CD4-positive, alpha-beta T cell treated with Interleukin-6 for 4 hours (primary cell): ENCODE measurements around the gene HERC2.

ENCODE experiments used
- DNase-seq: peaks from one replicate; pipeline ENCODE4 v3.0.0-alpha.2; 2020; ENCODE audit warnings: mixed read lengths

The HERC2 gene

GRCh38 chr15:28093752-28094535 lies 228.0 kb downstream of the HERC2 start:
- DNase-seq: no peak

GRCh38 chr15:28091313-28091712 lies 230.7 kb downstream of the HERC2 start:
- no peak for DNase-seq

DNA sequence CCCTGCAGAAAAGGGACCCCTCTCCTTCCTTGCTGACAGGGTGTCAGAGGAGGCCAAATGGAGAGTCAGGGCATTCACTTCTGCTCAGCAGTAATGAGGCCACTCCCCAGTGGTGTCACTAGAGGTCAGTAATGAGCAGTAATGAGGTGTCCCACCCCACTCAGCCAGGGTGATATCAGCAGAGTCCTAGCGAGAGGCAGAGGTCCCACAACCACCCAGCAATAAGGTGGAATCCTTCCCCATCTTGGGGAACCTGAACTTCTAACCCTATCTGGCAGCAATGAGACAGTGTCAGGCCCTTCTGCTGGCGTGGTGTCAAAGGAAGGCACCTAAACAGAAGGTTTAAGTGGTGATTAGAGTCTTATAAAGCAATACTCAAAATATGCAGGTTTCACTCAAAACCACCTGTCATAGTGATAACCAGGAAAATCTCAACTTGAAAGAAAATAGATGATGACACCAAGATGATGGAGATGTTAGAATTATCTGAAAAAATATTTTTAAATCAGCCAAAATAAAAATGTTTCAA lies 235.7 kb downstream of the HERC2 start:
- DNase-seq: peak; percentile 46

DNA sequence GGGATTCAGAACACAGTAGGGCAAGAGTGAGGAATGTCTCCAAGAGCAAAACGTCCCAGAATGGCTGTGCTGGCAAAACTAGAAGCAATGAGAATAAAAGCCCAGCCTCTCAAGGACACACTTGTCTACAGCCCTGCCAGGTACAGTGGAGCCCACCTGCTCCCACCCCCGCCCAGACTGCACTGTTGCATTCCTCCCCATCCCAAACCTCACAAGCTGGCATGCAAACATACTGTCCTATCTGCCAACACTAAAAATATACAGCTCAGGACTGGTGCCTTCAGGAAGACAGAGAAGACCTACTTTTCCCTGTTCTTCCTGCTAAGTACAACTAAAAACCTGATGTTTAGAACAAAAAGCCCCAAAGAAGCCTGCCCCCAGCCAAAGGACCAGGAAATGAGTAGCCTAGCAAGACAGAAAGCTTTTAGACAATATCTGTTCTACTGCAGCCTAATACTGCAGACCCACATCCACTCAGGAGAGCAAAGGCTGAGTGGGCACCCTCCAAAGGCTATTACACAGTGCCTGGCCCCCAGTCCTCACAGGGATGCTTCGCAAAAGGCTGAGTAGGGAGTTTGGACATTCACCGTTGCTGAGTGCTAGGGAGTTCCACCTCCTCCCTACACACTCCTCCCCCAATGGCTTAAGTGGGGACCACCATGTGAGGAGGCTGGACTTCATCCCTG lies 236.3 kb downstream of the HERC2 start:
- no peak for DNase-seq

DNA sequence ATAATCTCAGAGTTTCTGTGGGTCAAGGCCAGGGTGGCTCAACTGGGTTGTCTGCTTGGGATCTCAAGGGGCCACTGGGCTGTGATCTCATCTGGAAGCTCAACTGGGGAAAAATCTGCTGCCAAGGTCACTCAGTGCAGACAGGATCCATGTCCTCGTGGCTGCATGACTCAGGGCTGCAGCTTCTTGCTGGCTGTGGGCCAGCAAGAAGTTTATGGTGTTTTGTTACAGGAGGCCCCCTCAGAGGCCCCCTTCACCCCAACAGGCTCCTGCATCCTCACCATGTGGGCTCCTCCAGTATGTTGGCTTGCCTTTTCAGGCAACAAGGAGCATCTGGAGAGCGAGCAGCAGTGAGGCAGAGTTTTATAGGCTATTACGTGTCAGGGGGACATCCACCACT lies 237.4 kb downstream of the HERC2 start:
- DNase-seq: no peak

GRCh38 chr15:28082891-28083684 lies 238.9 kb downstream of the HERC2 start:
- DNase-seq: no peak

- no peak for DNase-seq
Observed at GRCh38 chr15:28081594-28081993, 240.4 kb downstream of the HERC2 start.

GRCh38 chr15:28080386-28080785 lies 241.6 kb downstream of the HERC2 start:
- DNase-seq: no peak

- no peak for DNase-seq
Observed at GRCh38 chr15:28079313-28079969, 242.5 kb downstream of the HERC2 start.

DNA sequence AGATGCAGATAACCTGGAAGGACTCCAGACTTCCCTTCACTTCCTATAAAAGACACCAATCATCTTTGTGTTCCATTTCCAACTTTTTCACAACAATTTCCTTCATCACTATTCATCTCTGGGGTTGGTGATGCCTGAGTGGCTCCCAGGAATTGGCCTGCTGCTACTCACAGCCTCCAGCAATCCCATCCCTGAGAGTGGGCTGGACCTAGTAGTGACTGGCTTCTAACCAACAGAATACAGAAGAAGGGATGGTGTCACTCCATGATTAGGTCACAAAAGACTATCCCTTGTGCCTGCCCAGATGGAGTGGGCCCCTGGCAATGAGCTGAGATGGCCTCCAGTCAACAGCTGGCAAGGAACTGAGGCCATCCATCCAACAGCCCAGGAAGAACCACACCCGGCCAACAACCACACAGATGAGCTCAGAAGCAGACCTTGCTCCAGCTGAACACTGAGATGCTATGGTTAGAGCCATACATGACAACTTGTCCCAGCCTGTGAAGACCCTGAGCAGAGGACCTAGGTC lies 243.7 kb downstream of the HERC2 start:
- DNase-seq: no peak

DNA sequence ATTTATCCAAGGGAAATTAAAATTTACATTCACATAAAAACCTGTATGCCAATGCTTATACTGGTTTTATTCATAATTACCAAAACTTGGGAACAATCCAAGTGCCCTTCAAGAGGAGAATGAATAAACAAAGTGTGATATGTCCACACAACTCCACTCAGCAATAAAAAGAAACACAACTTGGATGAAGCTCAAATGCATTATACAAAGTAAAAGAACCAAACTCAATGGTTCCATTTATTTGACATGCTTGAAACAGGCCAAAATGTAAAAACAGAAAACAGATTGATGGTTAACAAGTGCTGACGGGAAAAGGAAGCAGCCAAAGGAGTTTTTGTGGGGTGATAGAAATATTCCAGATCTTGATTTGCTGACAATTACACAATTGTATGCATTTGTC lies 246.4 kb downstream of the HERC2 start:
- DNase-seq: no peak

DNA sequence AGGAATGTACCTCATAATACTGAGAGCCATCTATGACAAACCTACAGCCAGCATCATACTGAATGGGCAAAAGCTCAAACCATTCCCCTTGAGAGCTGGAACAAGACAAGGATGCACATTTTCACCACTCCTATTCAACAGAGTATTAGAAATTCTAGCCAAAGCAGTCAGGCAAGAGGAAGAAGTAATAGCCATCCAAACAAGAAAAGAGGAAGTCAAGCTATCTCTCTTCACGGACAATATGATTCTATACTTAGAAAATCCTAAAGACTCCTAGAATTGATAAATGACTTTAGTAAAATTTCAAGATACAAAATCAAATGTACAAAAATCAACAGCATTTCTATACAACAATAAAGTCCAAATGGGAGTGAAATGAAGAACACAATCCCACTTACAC lies 253.0 kb downstream of the HERC2 start:
- no peak for DNase-seq

DNA sequence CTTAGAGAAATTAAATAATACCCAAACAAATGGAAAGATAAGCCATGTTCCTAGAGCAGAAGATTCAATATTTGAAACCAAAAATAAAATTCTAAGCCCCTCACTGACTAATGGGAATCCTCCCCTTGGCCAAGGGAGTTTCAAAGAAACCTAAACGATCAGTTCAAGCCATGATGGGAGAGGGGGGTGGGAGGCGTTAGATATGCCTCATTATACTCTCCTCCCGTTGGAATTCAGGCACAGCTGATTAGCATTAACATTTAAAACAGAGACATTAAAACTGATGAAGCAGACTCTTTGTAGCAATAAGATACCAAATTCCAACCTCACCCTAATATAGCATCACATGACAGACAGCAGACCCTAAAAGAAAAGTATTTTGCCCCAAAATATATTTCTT lies 255.7 kb downstream of the HERC2 start:
- no peak for DNase-seq
